ENCODE data around the gene ARHGEF4. TPM values are rescaled to one million over a fixed set of nuclear protein-coding genes. Genes with fewer than 3 reads are reported as not detected.

ARHGEF4 gene
- total RNA-seq, 1 experiment from 2014 or later = 26.6 TPM

DNA sequence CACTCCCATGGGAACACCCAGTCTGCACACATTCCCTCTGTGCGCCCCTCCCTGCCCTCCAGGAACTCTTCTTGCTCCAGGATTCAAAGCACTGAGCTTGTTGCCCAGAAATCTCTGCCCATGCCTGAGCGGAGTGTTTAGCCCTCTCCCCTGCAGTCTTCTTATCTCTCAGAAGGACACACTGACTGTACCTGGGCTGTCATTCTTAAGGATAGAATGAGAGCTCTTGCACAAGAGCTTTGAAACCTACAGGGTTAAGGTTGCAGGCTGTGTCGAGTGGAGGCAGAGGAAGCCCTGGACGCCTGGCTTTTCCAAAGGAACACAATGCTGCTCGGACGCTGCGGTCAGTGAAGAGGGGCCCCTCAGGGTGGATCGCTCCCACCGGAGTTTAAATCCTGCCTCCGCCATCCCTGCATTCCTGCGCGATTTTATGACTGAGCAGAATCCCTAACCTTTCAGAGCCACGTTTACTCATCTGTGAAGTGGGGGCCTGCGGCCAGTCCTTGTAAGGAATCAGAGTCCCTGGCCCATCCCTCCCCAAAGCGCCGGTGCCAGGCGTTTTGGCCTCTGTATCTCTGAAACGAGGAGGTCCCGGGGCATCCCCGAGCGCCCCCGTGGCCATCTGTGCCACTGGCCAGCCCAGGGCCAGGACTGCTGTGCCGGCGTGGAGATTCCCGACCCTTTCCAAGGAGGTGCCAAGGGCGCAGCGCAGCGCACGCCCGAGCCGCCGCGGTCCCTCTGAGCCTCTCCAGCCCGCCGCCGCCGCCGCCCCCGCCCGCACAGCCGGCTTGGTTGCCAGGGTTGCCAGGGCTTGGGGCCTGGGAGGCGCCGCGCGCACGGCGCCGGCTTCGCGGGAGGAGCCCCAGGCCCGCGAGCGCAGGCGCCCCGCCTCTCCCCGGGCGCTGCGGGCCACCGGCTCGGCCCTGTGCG lies 197.7 kb downstream of the ARHGEF4 start:
- DNase-seq (ENCODE audit: low read depth, low spot score) = no peak
- Histone ChIP-seq H3K36me3 (ENCODE audit: control insufficient read depth in 1 of 2, insufficient read depth in 2 of 2, low read length in 2 of 2) (no peaks in the 10 kb centered on the region), H3K9me2 (ENCODE audit: insufficient read depth) (no peaks in the 10 kb centered on the region), H3K27me3 (ENCODE audit: insufficient read depth, low read length) (no peaks in the 10 kb centered on the region), H3K79me2 (ENCODE audit: insufficient read depth, low read length) (no peaks in the 10 kb centered on the region), H3K27ac (ENCODE audit: low read depth, low read length) (no peak overlapping the region), H2AFZ (ENCODE audit: low read depth, low read length, poor library complexity, severe bottlenecking) (no peak overlapping the region), H3K9ac (ENCODE audit: low read length) (no peak overlapping the region), H3K4me2 (ENCODE audit: low read length) (no peak overlapping the region), H3K4me3 (replicated peaks in 1 of 2; ENCODE audit: low read depth in 1 of 2, low read length in 2 of 2) (no peak overlapping the region), H3K4me1 (ENCODE audit: control insufficient read depth in 1 of 2, insufficient read depth in 2 of 2, low read length in 2 of 2) (no peaks in the 10 kb centered on the region), H4K20me1 (ENCODE audit: insufficient read depth) (no peaks in the 10 kb centered on the region), H3K9me3 (ENCODE audit: control insufficient read depth in 1 of 2, insufficient read depth in 1 of 2, low read depth in 1 of 2, low read length in 2 of 2) (no peaks in the 10 kb centered on the region)
- ATAC-seq = no peak
- ChIA-PET RAD21 (ENCODE audit: low non-redundant PET in 1 of 2, low total read pairs in 2 of 2, uncharacterized antibody in 2 of 2, unreplicated experiment in 2 of 2) (no interaction called here), CTCF (no interaction called here), POLR2A (no interaction called here)
- intact Hi-C loops (cut with micrococcal nuclease) = no loop called here
- TF ChIP-seq JUND (IDR thresholded peaks at IDR 0.05) (no peak), YY1 (IDR thresholded peaks at IDR 0.05; ENCODE audit: extremely low read depth, insufficient replicate concordance, low read depth, low read length) (no peak), SP1 (IDR thresholded peaks at IDR 0.05; ENCODE audit: low read depth) (no peak), ZNF274 (IDR thresholded peaks at IDR 0.05; ENCODE audit: low read depth, low read length) (no peak)
- no TSS peak for BruUV-seq (replicated peaks)

DNA sequence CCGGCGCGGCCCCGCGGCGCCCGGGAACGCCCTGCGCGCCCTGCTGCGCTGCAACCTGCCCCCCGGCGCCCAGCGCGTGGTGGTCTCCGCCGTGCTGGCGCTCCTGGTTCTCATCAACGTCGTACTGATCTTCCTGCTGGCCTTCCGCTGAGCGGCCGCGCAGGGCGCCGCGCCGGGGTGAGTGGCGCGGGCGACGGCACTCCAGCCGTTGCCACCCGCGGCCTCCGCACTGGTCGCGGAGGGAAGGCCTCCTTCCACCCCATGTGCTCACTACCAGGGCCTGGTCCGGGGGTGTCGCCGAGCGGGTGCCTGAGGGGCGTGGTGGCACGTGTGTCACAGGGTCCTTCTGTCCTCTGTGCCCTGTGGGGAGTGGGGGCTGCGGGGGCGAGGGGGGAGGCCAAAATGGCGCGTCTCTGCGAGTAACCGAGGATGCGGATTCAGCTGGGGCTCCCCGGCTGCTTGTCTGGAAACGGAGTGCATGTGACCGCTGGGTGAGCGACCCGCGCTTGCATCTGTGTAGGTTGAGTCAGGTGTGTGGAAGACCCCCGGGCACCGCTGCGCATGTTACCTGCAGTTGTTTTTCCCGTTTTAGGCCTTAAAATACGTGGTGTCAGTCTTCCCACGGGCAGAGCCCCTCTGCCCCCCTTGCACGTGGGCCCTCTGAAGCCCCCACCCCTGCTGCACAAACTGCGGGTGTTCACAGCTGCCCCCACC lies 198.6 kb downstream of the ARHGEF4 start:
- ATAC-seq (no peak), DNase-seq (ENCODE audit: low read depth, low spot score) (no peak)
- ChIA-PET CTCF (no interaction called here), RAD21 (ENCODE audit: low non-redundant PET in 1 of 2, low total read pairs in 2 of 2, uncharacterized antibody in 2 of 2, unreplicated experiment in 2 of 2) (no interaction called here), POLR2A (no interaction called here)
- Histone ChIP-seq H3K9me3 (ENCODE audit: control insufficient read depth in 1 of 2, insufficient read depth in 1 of 2, low read depth in 1 of 2, low read length in 2 of 2) (no peaks in the 10 kb centered on the region), H3K27me3 (ENCODE audit: insufficient read depth, low read length) (no peaks in the 10 kb centered on the region), H2AFZ (ENCODE audit: low read depth, low read length, poor library complexity, severe bottlenecking) (no peak overlapping the region), H3K27ac (ENCODE audit: low read depth, low read length) (no peak overlapping the region), H4K20me1 (ENCODE audit: insufficient read depth) (no peaks in the 10 kb centered on the region), H3K79me2 (ENCODE audit: insufficient read depth, low read length) (no peaks in the 10 kb centered on the region), H3K4me3 (replicated peaks in 1 of 2; ENCODE audit: low read depth in 1 of 2, low read length in 2 of 2) (no peak overlapping the region), H3K4me1 (ENCODE audit: control insufficient read depth in 1 of 2, insufficient read depth in 2 of 2, low read length in 2 of 2) (no peaks in the 10 kb centered on the region), H3K9me2 (ENCODE audit: insufficient read depth) (no peaks in the 10 kb centered on the region), H3K4me2 (ENCODE audit: low read length) (no peak overlapping the region), H3K36me3 (ENCODE audit: control insufficient read depth in 1 of 2, insufficient read depth in 2 of 2, low read length in 2 of 2) (no peaks in the 10 kb centered on the region), H3K9ac (ENCODE audit: low read length) (no peak overlapping the region)
- BruUV-seq (replicated peaks) = no TSS peak
- intact Hi-C loops (cut with micrococcal nuclease) = no loop called here
- TF ChIP-seq SRF (IDR thresholded peaks at IDR 0.05; ENCODE audit: low read depth) (no peak), RAD21 (IDR thresholded peaks at IDR 0.05; ENCODE audit: low read depth) (no peak), FOSL1 (IDR thresholded peaks at IDR 0.05; ENCODE audit: low read depth) (no peak), JUND (IDR thresholded peaks at IDR 0.05) (no peak), ZNF274 (IDR thresholded peaks at IDR 0.05; ENCODE audit: low read depth, low read length) (no peak), TCF7L2 (IDR thresholded peaks at IDR 0.05; ENCODE audit: borderline replicate concordance, extremely low read depth, insufficient read depth, insufficient read length) (no peak), SP1 (IDR thresholded peaks at IDR 0.05; ENCODE audit: low read depth) (no peak), POLR2AphosphoS5 (IDR thresholded peaks at IDR 0.05; ENCODE audit: low read depth, low read length) (no peak)
- TF ChIP-seq, protein P1, sequence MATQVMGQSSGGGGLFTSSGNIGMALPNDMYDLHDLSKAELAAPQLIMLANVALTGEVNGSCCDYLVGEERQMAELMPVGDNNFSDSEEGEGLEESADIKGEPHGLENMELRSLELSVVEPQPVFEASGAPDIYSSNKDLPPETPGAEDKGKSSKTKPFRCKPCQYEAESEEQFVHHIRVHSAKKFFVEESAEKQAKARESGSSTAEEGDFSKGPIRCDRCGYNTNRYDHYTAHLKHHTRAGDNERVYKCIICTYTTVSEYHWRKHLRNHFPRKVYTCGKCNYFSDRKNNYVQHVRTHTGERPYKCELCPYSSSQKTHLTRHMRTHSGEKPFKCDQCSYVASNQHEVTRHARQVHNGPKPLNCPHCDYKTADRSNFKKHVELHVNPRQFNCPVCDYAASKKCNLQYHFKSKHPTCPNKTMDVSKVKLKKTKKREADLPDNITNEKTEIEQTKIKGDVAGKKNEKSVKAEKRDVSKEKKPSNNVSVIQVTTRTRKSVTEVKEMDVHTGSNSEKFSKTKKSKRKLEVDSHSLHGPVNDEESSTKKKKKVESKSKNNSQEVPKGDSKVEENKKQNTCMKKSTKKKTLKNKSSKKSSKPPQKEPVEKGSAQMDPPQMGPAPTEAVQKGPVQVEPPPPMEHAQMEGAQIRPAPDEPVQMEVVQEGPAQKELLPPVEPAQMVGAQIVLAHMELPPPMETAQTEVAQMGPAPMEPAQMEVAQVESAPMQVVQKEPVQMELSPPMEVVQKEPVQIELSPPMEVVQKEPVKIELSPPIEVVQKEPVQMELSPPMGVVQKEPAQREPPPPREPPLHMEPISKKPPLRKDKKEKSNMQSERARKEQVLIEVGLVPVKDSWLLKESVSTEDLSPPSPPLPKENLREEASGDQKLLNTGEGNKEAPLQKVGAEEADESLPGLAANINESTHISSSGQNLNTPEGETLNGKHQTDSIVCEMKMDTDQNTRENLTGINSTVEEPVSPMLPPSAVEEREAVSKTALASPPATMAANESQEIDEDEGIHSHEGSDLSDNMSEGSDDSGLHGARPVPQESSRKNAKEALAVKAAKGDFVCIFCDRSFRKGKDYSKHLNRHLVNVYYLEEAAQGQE (IDR thresholded peaks at IDR 0.05; ENCODE audit: low read depth) = no peak
- TF ChIP-seq, protein P2, sequence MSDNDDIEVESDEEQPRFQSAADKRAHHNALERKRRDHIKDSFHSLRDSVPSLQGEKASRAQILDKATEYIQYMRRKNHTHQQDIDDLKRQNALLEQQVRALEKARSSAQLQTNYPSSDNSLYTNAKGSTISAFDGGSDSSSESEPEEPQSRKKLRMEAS (IDR thresholded peaks at IDR 0.05) = no peak
- TF ChIP-seq, protein P3, sequence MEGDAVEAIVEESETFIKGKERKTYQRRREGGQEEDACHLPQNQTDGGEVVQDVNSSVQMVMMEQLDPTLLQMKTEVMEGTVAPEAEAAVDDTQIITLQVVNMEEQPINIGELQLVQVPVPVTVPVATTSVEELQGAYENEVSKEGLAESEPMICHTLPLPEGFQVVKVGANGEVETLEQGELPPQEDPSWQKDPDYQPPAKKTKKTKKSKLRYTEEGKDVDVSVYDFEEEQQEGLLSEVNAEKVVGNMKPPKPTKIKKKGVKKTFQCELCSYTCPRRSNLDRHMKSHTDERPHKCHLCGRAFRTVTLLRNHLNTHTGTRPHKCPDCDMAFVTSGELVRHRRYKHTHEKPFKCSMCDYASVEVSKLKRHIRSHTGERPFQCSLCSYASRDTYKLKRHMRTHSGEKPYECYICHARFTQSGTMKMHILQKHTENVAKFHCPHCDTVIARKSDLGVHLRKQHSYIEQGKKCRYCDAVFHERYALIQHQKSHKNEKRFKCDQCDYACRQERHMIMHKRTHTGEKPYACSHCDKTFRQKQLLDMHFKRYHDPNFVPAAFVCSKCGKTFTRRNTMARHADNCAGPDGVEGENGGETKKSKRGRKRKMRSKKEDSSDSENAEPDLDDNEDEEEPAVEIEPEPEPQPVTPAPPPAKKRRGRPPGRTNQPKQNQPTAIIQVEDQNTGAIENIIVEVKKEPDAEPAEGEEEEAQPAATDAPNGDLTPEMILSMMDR (IDR thresholded peaks at IDR 0.05 in 2 of 3, conservative IDR thresholded peaks at IDR 0.05 in 1 of 3; ENCODE audit: borderline replicate concordance in 1 of 3, insufficient read depth in 1 of 3, low read depth in 2 of 3, low read length in 2 of 3) = no peak

Data from HCT116 (cell line).